OCI-LY7 (cell line): ENCODE data around the gene COL28A1.

ENCODE experiments used
- CTCF ChIP-seq: fragments of 200-600 bp; sonication (generic); conservative IDR thresholded peaks from 2 replicates; pipeline ENCODE4 v1.5.1; 2014; ENCODE audit warnings: mild to moderate bottlenecking, antibody characterized with exemption, low read length, moderate library complexity, mixed read lengths
- EZH2phosphoT487 ChIP-seq: fragments of 200-600 bp; sonication (generic); IDR thresholded peaks from 2 replicates; pipeline ENCODE4 v1.6.1; 2018; ENCODE audit warnings: low read depth, borderline replicate concordance, mild to moderate bottlenecking, mixed run types, antibody characterized with exemption, low read length, moderate library complexity, mixed read lengths

GRCh38 chr7:7330997-7331396 is 204.7 kb downstream of the COL28A1 start:
- TF ChIP-seq CTCF (no peak), EZH2phosphoT487 (no peak)
